BLaER1 (cell line): ENCODE results near the gene CYP2B6.

Experiments used
- H3K27ac ChIP-seq: shearing (Covaris generic); formaldehyde crosslinking; 2 replicates; pipeline ENCODE4 v1.8.1; 2022
- H3K27me3 ChIP-seq: shearing (Covaris generic); formaldehyde crosslinking; 2 replicates; pipeline ENCODE4 v1.8.1; 2022
- H3K36me3 ChIP-seq: shearing (Covaris generic); formaldehyde crosslinking; 2 replicates; pipeline ENCODE4 v1.8.1; 2022
- H3K4me1 ChIP-seq: shearing (Covaris generic); formaldehyde crosslinking; 2 replicates; pipeline ENCODE4 v1.8.1; 2022
- H3K4me2 ChIP-seq: shearing (Covaris generic); formaldehyde crosslinking; 2 replicates; pipeline ENCODE4 v1.8.1; 2022
- H3K4me3 ChIP-seq: shearing (Covaris generic); formaldehyde crosslinking; 2 replicates; pipeline ENCODE4 v1.8.1; 2022
- H3K9ac ChIP-seq: shearing (Covaris generic); formaldehyde crosslinking; 2 replicates; pipeline ENCODE4 v1.8.1; 2022
- H3K9me3 ChIP-seq: shearing (Covaris generic); formaldehyde crosslinking; 2 replicates; pipeline ENCODE4 v1.8.1; 2022
- H4K20me1 ChIP-seq: shearing (Covaris generic); formaldehyde crosslinking; 2 replicates; pipeline ENCODE4 v1.8.1; 2022
- Cebpa-rat ChIP-seq: shearing (Covaris generic); IDR thresholded peaks from 2 replicates; pipeline ENCODE4 v1.8.1; 2022

The CYP2B6 gene

DNA sequence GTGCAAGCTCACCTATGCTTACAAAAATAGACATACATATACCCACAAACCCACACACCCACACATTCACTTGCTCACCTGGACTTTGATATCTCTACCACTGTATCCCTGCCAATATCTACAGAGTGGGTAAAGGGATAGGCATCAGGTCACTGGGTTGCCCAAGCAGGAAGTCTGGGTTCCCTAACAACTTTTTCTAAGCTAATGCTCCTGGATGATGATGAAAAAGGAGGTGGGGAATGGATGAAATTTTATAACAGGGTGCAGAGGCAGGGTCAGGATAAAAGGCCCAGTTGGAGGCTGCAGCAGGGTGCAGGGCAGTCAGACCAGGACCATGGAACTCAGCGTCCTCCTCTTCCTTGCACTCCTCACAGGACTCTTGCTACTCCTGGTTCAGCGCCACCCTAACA lies at the start of gene CYP2B6:
Gene CYP2B6, plus strand, starts transcription at position 311 of the 410 bp plus-strand sequence. Its CDS starts 24 bp downstream, at position 335.
- no peak within 1 kb of the TSS for H3K27ac ChIP-seq
- no peak within 1 kb of the TSS for H3K9ac ChIP-seq
- no peaks in the 10 kb centered on the region for H3K4me1 ChIP-seq
- no peak within 1 kb of the TSS for H3K4me3 ChIP-seq
- no peak for TF ChIP-seq Cebpa-rat
- no peaks in the 10 kb centered on the region for H3K27me3 ChIP-seq
- no peaks in the 10 kb centered on the region for H4K20me1 ChIP-seq
- H3K4me2 ChIP-seq, result no peak within 1 kb of the TSS
- H3K36me3 ChIP-seq, result no peaks in the 10 kb centered on the region
- H3K9me3 ChIP-seq, result peaks cover 7% of the 10 kb centered on the region

DNA sequence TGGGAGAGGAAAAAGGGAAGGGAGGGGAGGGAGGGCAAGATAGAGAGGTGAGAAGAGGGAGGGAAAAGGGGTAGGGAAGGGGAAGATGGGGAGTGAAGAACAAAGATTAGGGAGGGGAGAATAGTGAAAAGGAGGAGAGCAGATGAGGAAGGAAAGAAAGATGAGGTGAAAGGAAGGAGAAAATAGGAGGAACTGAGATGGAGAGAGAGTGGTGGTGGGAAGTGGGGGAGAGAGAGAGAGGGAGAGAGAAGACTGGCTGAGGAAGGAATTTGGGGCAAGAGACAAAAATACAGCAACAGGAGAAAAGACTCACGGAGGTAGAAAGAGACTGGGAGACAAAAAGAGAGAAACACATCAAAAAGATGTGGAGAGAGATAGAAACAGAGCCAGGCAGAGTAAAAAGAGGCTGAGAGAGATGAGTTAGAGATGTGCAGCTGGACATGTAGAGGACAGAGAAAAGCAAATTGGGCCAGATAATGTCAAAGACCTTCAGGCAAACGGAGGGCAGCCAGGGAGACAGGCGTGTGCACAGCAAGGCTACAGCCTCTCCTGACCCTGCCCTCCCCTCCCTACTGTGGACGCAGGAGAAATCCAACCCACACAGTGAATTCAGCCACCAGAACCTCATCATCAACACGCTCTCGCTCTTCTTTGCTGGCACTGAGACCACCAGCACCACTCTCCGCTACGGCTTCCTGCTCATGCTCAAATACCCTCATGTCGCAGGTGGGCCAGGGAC lies 49.4 kb upstream of the CYP2B6 start:
- H3K27me3 ChIP-seq, result no peaks in the 10 kb centered on the region
- no peaks in the 10 kb centered on the region for H4K20me1 ChIP-seq
- H3K27ac ChIP-seq, result no peak overlapping the region
- H3K4me3 ChIP-seq, result no peak overlapping the region
- no peak overlapping the region for H3K9ac ChIP-seq
- no peaks in the 10 kb centered on the region for H3K36me3 ChIP-seq
- no peaks in the 10 kb centered on the region for H3K4me1 ChIP-seq
- H3K9me3 ChIP-seq, result no peaks in the 10 kb centered on the region
- TF ChIP-seq Cebpa-rat, result no peak
- H3K4me2 ChIP-seq, result no peak overlapping the region

DNA sequence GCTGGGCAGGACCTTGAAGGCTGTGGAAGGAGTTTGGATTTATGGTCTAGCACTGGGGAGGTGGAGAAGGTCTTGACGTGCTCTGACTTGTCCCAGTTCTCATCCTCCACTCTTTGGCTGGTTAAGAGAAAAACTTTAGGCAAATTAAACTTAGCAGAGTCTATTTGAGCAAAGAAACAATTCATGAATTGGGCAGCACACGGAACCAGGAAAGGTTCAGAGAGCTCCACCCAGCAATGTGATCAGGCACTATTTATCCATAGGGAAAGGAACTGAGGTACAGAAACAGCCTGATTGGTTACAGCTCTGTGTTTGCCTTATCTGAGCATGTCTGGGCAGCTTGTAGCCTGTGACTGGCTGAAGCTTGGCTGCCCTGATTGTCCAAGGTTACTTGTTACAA lies 45.4 kb upstream of the CYP2B6 start:
- no peak for TF ChIP-seq Cebpa-rat
- H3K36me3 ChIP-seq, result no peaks in the 10 kb centered on the region
- no peaks in the 10 kb centered on the region for H3K9me3 ChIP-seq
- no peaks in the 10 kb centered on the region for H3K4me1 ChIP-seq
- no peaks in the 10 kb centered on the region for H3K27me3 ChIP-seq
- no peak overlapping the region for H3K4me3 ChIP-seq
- no peaks in the 10 kb centered on the region for H4K20me1 ChIP-seq
- H3K4me2 ChIP-seq, result no peak overlapping the region
- no peak overlapping the region for H3K9ac ChIP-seq
- H3K27ac ChIP-seq, result no peak overlapping the region

DNA sequence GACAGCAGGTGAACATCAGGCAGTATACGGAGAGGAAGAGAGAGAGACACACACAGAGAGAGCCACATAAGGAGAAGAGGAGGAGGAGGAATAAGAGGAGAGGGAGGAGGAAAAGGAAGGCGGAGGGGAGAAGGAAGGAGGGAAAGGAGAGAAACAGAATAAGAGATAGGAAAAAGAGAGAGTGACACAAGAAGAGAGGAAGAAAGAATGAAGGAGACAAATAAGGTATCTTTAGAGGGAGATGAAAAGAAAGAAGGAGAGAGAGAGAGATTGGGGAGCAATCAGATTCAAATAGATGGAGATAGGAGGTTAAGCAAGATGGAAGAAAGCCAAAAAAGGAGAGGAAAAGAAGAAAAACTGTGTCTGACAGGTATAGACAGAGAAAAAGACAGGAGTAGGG lies 44.0 kb upstream of the CYP2B6 start:
- no peaks in the 10 kb centered on the region for H3K36me3 ChIP-seq

DNA sequence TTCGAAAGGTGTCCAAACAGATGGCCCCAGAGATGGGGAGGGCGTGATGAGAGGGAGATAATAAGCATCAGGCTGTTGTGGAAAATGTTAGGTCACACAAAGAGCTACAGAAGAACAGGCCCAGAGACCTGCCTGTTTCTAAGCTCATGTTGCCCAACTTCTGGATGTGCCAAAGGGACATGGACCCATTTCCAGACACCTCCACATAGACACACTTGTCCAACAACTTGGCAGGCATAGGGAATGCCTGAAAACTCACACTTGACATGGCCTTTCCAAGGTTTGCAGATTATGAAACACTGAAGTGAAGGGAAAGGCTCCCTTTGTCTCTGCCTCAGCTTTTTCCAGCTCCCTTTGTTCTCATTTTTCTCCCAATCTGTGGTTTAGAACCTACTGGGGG lies 43.5 kb upstream of the CYP2B6 start:
- Histone ChIP-seq H3K4me3 (no peak overlapping the region), H3K27ac (no peak overlapping the region)

More for the DNA sequence above, 44.0 kb upstream of the CYP2B6 start:
- H3K4me2 ChIP-seq, result no peak overlapping the region
- no peaks in the 10 kb centered on the region for H3K27me3 ChIP-seq
- H3K4me1 ChIP-seq, result no peaks in the 10 kb centered on the region
- no peak for TF ChIP-seq Cebpa-rat
- no peak overlapping the region for H3K4me3 ChIP-seq
- peaks cover 12% of the 10 kb centered on the region for H3K9me3 ChIP-seq
- H3K27ac ChIP-seq, result no peak overlapping the region
- H4K20me1 ChIP-seq, result no peaks in the 10 kb centered on the region
- H3K9ac ChIP-seq, result no peak overlapping the region

DNA sequence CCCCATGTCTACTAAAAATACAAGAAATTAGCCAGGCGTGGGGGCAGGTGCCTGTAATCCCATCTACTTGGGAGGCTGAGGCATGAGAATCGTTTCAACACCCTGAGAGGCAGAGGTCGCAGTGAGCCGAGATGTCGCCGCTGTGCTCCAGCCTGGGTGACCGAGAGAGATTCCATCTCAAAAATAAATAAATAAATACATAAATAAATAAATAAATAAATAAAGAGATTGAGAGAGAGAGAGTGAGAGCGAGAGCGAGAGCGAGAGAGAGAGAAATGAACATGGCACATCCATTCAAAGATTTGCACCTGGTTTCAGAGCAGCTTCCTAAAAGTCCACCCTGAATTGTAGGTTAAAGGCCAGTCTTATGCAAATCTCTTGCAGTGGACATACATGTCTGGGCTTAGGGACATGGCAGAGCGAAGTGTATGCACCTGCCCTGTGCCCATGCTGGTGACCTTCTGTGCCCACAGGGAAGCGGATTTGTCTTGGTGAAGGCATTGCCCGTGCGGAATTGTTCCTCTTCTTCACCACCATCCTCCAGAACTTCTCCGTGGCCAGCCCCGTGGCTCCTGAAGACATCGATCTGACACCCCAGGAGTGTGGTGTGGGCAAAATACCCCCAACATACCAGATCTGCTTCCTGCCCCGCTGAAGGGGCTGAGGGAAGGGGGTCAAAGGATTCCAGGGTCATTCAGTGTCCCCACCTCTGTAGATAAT lies 42.3 kb upstream of the CYP2B6 start:
- Histone ChIP-seq H3K4me2 (no peak overlapping the region), H3K9me3 (peaks cover 28% of the 10 kb centered on the region), H3K4me3 (no peak overlapping the region), H4K20me1 (no peaks in the 10 kb centered on the region), H3K9ac (no peak overlapping the region), H3K27ac (no peak overlapping the region), H3K27me3 (no peaks in the 10 kb centered on the region), H3K36me3 (no peaks in the 10 kb centered on the region), H3K4me1 (no peaks in the 10 kb centered on the region)
- no peak for TF ChIP-seq Cebpa-rat

More for the DNA sequence above, 43.5 kb upstream of the CYP2B6 start:
- H3K27me3 ChIP-seq, result no peaks in the 10 kb centered on the region
- no peak overlapping the region for H3K4me2 ChIP-seq
- no peak overlapping the region for H3K9ac ChIP-seq
- H3K36me3 ChIP-seq, result no peaks in the 10 kb centered on the region
- no peaks in the 10 kb centered on the region for H4K20me1 ChIP-seq
- TF ChIP-seq Cebpa-rat, result no peak
- H3K9me3 ChIP-seq, result peaks cover 16% of the 10 kb centered on the region
- no peaks in the 10 kb centered on the region for H3K4me1 ChIP-seq

DNA sequence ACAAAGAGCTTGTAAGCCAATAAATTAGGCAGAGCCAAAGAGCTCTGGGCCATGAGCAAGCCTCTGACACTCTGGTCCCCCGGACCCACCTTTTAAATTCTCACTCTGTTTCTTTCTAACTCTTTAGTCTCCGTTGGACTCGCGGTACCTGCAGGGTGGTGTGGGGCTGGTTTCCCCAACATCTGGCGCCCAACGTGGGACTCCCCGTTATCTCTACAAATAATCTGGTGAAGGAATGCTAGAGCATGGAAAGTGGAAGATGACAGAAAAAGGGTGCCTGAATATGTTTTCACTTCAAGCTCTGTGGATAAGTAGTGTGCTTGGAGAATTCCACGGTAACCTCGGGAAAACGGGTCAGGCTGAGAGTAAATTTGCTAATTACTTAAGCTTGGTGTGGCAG lies 36.5 kb upstream of the CYP2B6 start:
- H3K9ac ChIP-seq, result no peak overlapping the region
- TF ChIP-seq Cebpa-rat, result no peak
- H3K27ac ChIP-seq, result no peak overlapping the region
- no peaks in the 10 kb centered on the region for H3K4me1 ChIP-seq
- no peak overlapping the region for H3K4me2 ChIP-seq
- H3K36me3 ChIP-seq, result no peaks in the 10 kb centered on the region
- H4K20me1 ChIP-seq, result no peaks in the 10 kb centered on the region
- H3K4me3 ChIP-seq, result no peak overlapping the region
- H3K9me3 ChIP-seq, result peaks cover 58% of the 10 kb centered on the region
- H3K27me3 ChIP-seq, result no peaks in the 10 kb centered on the region

DNA sequence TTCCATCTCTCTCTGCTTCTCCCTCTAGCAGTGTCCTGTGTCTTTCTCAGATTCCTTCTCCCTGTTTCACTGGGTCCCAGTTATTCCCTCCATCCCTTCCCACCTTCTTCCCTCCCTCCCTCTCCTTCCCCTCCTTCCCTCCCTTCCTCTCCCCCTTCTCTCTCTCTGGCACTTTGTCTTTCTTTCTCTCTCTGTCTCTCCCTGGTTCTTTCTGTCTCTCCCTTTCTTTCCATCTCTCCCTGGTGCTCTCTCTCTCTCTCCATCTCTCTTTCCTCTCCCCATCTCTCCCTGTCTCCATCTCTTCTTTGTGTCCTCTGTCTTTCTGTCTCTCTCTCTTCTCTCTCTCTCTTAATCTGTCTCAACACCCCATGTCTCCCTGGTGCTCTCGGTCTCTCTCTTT lies 31.7 kb upstream of the CYP2B6 start:
- Histone ChIP-seq H3K27ac (no peak overlapping the region), H3K4me1 (no peaks in the 10 kb centered on the region), H3K4me2 (no peak overlapping the region), H3K4me3 (no peak overlapping the region), H3K9me3 (peaks cover 24% of the 10 kb centered on the region), H3K36me3 (no peaks in the 10 kb centered on the region), H3K9ac (no peak overlapping the region), H4K20me1 (no peaks in the 10 kb centered on the region), H3K27me3 (no peaks in the 10 kb centered on the region)
- no peak for TF ChIP-seq Cebpa-rat

DNA sequence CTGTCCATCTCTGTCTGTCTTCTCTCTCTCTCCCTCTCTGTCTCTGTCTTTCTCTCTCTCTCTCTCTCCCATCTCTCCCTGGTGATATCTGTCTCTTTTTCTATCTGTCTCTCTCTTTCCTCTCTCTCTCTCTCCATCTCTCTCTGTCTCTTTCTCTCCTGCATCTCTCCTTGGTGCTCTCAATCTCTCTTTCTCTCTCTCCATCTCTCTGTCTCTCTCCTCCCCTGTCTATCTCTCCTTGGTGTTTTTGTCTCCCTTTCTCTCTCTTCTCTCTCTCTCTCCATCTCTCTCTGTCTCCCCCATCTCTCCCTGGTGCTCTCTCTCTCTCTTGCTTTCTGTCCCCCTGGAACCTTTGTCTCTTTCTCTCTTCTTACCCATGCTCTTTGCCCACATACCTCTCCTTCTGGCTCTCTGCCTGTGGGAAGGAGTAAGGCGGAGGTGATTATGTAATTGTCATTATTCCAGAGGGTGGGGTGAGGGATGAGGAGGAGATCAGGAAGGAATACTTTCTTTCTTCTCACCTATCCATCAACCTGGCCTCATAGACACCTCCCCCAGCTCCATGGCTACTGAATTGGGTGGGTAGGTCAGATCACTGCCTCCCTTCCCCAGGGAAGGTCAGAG lies 30.9 kb upstream of the CYP2B6 start:
- no peaks in the 10 kb centered on the region for H3K4me1 ChIP-seq
- TF ChIP-seq Cebpa-rat, result no peak
- H3K27ac ChIP-seq, result no peak overlapping the region
- H3K36me3 ChIP-seq, result no peaks in the 10 kb centered on the region
- H3K4me3 ChIP-seq, result no peak overlapping the region
- H3K27me3 ChIP-seq, result no peaks in the 10 kb centered on the region
- H3K9me3 ChIP-seq, result peaks cover 16% of the 10 kb centered on the region
- H3K9ac ChIP-seq, result no peak overlapping the region
- H4K20me1 ChIP-seq, result no peaks in the 10 kb centered on the region
- H3K4me2 ChIP-seq, result no peak overlapping the region

DNA sequence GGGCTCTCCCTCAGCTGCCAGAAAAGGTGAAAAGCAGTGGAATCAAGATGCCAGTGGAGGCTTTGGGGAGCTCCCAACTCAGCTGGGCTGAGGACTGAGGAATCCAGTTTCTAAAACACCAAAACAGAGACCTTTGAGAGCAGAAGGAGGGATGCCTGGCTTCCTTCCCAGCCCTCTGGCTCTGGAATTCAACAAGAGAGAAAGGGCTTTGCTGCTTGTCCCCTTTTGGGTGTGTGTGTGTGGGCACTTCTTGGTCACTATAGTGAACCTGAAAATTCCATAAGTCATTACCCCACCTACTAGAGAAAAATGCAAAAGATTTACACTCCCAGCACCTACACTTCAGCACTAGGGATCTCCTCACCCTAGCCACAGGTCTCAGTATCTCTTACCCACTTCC lies 30.3 kb upstream of the CYP2B6 start:
- H3K27ac ChIP-seq, result no peak overlapping the region
- no peak overlapping the region for H3K4me2 ChIP-seq

More for the DNA sequence above, 30.3 kb upstream of the CYP2B6 start:
- Histone ChIP-seq H3K9ac (no peak overlapping the region), H3K27me3 (no peaks in the 10 kb centered on the region), H3K36me3 (no peaks in the 10 kb centered on the region), H3K4me1 (no peaks in the 10 kb centered on the region), H4K20me1 (no peaks in the 10 kb centered on the region), H3K9me3 (peaks cover 10% of the 10 kb centered on the region), H3K4me3 (no peak overlapping the region)
- TF ChIP-seq Cebpa-rat, result no peak
